Duodenal mucosa (tissue), 2 donors: Measurements from ENCODE around the gene MAML3.

Experiments
- H3K27ac ChIP-seq: one replicate; pipeline ENCODE4 v1.7.0; 2013; ENCODE audit warnings: low read depth, low read length
- H3K27me3 ChIP-seq, 2 donors: one replicate each; pipeline ENCODE4 v1.7.0; 2013; ENCODE audit warnings: low read length in 2 of 2, control low read depth in 1 of 2; ENCODE audit not compliant: insufficient read depth in 2 of 2, control insufficient read depth in 1 of 2
- H3K36me3 ChIP-seq, 2 donors: one replicate each; pipeline ENCODE4 v1.7.0; 2013; ENCODE audit warnings: low read length in 2 of 2, control low read depth in 1 of 2; ENCODE audit not compliant: insufficient read depth in 2 of 2, control insufficient read depth in 1 of 2
- H3K4me1 ChIP-seq, 2 donors: one replicate each; pipeline ENCODE4 v1.7.0; 2013; ENCODE audit warnings: low read length in 2 of 2, control low read depth in 1 of 2; ENCODE audit not compliant: insufficient read depth in 2 of 2, control insufficient read depth in 1 of 2
- H3K4me3 ChIP-seq, 2 donors: one replicate each; pipeline ENCODE4 v1.7.0; 2013; ENCODE audit warnings: low read length in 2 of 2, low read depth in 1 of 2
- H3K9ac ChIP-seq, 2 donors: one replicate each; pipeline ENCODE4 v1.7.0; 2013; ENCODE audit warnings: low read length in 2 of 2, low read depth in 1 of 2
- H3K9me3 ChIP-seq, 2 donors: one replicate each; pipeline ENCODE4 v1.7.0; 2013; ENCODE audit warnings: low read length in 2 of 2, control low read depth in 1 of 2; ENCODE audit not compliant: control insufficient read depth in 1 of 2

MAML3 gene

DNA sequence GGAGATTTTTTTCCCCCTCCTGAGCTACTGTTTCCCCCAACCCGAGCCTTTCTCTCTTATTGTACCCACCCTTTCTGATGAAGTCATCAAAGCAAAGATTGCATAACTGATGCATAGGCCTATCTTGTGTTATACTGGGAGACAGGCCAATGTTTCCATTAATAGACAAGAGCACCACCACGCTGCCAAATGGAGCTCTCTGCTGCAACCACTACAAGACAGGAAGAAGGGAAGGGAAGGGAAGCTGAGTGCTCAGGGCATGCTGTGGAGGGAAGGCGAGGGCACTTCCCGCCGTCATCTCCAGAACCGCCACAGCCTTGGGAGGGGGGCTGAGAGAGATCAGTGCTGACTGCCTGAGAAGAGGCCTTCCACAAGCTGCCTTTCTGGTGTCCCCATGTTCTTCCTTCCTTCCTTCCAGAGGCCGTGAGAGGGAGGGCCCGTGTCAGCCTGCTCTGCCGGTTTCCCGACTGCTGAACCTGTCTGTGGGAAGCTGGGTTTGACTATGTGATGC lies 413.4 kb downstream of the MAML3 start:
- Histone ChIP-seq H3K36me3 (no peaks in the 10 kb centered on the region), H3K27me3 (no peaks in the 10 kb centered on the region), H3K27ac (no peak overlapping the region), H3K9me3 (no peaks in the 10 kb centered on the region), H3K4me1 (peaks cover 12 to 13% of the 10 kb centered on the region in 2 donors), H3K9ac (no peak overlapping the region), H3K4me3 (no peak overlapping the region)

DNA sequence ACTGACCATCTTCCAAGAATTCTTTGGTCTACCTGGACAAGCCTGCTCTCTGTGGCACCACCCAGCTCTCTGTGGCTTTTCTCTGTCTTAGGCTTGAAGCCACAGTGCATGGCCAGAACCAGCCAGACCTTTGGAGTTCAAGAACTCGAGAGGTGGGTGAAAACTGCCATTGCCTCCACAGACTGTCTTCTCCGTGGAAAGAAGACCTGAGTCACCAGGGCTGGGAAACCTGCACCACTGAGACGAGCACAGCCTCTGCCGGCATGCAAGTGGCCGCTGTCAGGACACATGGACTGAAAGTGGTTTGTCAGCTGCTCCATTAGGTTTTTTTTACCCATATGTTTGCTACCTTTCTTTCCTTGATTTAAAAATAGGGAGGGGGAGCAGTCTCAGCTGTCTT lies 413.9 kb downstream of the MAML3 start:
- Histone ChIP-seq H3K27me3 (no peaks in the 10 kb centered on the region), H3K9me3 (no peaks in the 10 kb centered on the region), H3K4me3 (no peak overlapping the region), H3K9ac (no peak overlapping the region), H3K4me1 (peaks cover 13 to 14% of the 10 kb centered on the region in 2 donors), H3K27ac (peak overlapping the region; percentile 3), H3K36me3 (no peaks in the 10 kb centered on the region)

DNA sequence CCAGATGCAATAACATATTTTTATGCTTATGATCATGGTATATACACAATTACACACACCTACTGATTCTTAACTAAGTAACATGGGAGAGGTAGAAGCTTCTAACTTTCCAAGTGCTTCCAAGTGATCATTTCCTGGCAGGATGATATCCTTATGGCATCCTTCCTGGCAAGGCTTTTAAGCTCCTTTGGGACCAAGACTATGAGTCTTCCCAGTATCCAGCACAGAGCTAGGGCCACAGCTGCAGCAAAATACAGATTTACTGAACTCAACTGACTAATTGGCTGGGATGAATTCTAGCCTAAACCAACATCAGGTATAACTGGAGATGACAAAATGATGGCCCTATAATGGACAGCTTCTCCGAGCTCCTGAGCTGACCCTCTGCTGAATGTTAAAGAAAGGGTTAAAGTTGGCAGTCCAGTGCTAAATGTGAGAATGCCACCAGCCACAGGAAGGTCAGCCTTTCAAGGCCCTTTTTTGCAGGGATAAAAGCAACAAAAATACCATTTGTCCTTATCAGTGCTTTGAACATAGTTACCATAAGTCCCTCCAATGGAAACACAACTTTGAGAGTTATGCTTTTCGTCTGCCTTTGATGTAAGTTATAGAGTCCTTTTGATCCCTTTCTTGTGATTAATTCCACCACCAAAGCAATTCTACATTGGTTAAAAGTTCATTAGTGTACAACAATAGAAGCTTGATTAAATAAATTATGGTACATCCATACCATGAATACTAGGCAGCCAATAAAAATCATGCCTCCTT lies 415.0 kb downstream of the MAML3 start:
- no peaks in the 10 kb centered on the region for H3K36me3 ChIP-seq
- H3K4me1 ChIP-seq, result peaks cover 22 to 23% of the 10 kb centered on the region in 2 donors
- no peak overlapping the region for H3K9ac ChIP-seq
- H3K27ac ChIP-seq, result no peak overlapping the region
- H3K4me3 ChIP-seq, result no peak overlapping the region
- no peaks in the 10 kb centered on the region for H3K27me3 ChIP-seq
- no peaks in the 10 kb centered on the region for H3K9me3 ChIP-seq

DNA sequence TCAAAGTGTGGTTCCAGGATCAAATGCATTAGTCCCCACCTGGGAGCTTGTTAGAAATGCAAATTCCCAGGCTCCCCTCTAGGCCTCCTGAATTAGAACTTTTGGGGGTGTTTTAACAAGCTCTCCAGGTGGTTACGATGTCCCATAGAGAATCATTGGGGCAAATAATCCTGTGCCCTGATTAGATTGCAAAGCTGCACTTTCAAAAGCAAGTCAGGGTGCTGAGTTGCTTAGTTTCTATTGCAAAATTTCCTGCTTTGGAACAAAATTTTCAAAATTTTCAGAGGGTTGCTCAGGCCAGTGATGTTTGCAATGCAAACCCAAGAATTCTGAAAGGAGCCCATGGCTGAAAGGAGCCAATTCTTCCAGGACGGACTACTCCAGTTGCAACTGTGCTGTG lies 417.3 kb downstream of the MAML3 start:
- Histone ChIP-seq H3K4me1 (peaks cover 22 to 24% of the 10 kb centered on the region in 2 donors), H3K27ac (no peak overlapping the region), H3K9me3 (no peaks in the 10 kb centered on the region), H3K4me3 (no peak overlapping the region), H3K36me3 (no peaks in the 10 kb centered on the region), H3K9ac (no peak overlapping the region), H3K27me3 (no peaks in the 10 kb centered on the region)

DNA sequence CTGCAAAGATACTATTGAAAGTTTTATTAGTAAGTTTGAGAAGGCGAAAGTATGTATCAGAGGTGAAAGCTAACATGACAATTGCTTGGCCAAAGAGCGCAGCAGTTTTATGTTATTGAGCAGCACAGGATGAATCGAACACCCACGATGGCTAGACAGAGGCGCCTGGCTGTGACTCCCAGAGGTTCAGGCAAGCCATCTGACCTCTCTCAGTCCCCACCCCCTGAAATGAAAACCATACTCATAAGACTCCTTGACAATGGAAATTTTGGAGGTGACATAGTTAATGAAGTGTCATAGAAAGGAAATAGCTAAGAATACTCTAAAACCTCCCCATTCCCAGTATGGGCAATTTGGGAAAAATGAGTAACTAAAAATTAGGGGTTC lies 417.7 kb downstream of the MAML3 start:
- Histone ChIP-seq H3K27me3 (no peaks in the 10 kb centered on the region), H3K36me3 (no peaks in the 10 kb centered on the region), H3K9me3 (no peaks in the 10 kb centered on the region), H3K9ac (no peak overlapping the region), H3K4me1 (peaks cover 22 to 23% of the 10 kb centered on the region in 2 donors), H3K4me3 (no peak overlapping the region), H3K27ac (no peak overlapping the region)

DNA sequence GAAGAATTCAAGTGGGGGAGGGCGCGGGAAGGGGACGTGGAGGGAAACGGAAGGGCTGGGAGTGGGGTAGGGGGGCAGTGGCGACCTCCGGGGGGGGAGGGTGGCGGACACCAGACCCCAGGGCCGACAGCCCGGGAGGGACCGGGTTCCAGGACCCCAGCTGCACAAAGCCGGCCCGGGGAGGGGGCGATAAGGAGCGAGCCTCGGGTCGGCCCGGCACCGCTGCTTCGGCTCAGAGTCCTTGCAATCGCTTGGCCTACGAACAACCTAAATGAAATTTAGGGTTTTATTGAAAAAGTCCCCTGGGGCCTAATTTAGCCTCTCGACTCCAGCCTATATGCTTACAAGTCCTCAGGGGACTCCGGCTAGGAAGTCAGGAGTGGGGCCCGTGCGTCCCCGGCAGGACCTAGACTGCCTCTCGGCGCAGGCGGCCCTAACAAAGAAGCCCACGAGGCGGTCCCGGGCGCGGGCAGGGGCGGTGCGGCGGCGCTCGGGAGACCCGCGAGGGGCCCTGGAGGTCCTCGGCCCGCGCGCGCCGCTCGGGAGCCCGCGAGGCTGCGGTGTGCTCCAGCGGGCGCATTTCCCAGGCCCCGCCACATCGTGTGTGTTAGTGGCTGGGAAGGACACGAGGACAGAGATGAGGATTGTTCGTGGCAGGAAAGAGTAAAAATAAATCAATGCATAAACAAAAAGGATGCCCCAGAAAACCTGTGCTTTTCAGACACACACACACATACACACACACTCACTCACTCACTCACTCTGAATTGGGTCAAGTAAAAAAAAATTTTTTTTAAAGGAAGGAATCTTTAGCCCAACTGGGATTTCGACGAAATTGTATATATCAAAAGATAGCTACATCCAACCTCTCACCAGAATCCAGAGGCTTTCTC lies 418.4 kb downstream of the MAML3 start:
- Histone ChIP-seq H3K9me3 (no peaks in the 10 kb centered on the region), H3K4me3 (peak overlapping the region; percentile 67 to 72), H3K4me1 (peaks cover 16 to 18% of the 10 kb centered on the region in 2 donors), H3K9ac (no peak overlapping the region), H3K36me3 (peaks cover 0 to under 1% of the 10 kb centered on the region in 2 donors), H3K27ac (no peak overlapping the region), H3K27me3 (no peaks in the 10 kb centered on the region)

DNA sequence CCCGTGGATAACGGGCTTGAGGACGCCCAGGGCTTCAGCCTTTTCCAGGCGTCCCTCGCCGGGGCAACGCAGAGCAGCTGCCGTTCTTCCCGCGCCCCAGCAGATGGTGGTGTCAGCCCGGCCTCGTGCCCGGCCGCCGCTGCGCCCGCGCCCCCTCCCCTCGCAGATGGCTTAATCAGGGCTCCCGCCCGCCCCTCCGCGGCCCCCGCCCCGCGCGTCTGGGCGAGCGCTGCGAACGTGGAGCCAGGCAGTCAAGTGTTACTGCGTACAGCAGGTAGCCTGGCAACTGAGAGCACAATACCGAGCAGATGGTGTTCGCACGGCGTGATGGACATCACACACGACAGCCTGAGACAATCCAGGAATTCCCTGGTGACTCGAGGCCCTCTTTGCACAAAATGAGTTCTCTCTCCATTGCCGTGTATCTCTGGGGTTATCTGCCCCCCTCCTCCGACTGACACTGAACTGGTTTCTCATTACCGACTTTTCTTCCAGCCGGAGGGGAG lies 419.1 kb downstream of the MAML3 start:
- Histone ChIP-seq H3K4me3 (peak overlapping the region; percentile 67 to 72), H3K36me3 (peaks cover 0 to 8% of the 10 kb centered on the region in 2 donors), H3K9me3 (no peaks in the 10 kb centered on the region), H3K9ac (peak overlapping the region; percentile 38 to 51), H3K4me1 (peaks cover 11% of the 10 kb centered on the region in 2 donors), H3K27me3 (no peaks in the 10 kb centered on the region), H3K27ac (no peak overlapping the region)

DNA sequence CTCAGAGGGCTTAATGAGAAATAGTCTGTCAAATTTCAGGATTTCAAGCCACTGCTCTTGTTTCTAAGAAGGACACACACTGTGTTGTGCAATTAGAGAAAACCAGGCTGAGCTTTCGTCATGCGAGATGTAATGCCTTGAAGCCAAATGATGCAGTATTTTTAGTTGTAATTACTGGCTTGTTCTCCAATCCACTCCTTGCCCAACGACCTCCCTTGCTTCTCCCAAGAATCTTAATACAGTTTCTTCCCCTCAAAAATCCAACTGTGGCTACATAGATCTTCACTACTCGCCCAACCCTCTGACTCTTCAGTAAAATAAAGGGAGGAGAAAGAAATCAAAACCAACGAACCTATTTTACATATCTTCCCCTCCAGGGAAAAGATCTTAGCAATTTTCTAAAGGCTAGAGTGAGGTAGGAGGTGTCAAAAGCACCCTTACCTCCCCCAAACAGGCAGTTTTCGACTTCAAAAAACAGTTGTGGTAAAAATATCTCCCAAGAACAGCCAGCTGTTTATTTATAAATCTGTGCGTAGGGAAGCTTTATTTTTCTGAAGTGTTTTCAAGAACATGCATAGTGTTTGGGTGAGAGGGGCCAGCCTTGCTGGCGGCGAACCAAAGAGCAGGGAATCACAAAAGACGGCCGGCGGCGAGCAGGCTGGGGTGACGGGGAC lies 419.6 kb downstream of the MAML3 start:
- peaks cover 0 to 8% of the 10 kb centered on the region in 2 donors for H3K36me3 ChIP-seq
- no peaks in the 10 kb centered on the region for H3K9me3 ChIP-seq
- H3K9ac ChIP-seq, result peak overlapping the region; percentile 38 to 47
- no peaks in the 10 kb centered on the region for H3K27me3 ChIP-seq
- H3K4me1 ChIP-seq, result peaks cover 10 to 11% of the 10 kb centered on the region in 2 donors
- peak overlapping the region; percentile 67 to 72 for H3K4me3 ChIP-seq
- H3K27ac ChIP-seq, result no peak overlapping the region

DNA sequence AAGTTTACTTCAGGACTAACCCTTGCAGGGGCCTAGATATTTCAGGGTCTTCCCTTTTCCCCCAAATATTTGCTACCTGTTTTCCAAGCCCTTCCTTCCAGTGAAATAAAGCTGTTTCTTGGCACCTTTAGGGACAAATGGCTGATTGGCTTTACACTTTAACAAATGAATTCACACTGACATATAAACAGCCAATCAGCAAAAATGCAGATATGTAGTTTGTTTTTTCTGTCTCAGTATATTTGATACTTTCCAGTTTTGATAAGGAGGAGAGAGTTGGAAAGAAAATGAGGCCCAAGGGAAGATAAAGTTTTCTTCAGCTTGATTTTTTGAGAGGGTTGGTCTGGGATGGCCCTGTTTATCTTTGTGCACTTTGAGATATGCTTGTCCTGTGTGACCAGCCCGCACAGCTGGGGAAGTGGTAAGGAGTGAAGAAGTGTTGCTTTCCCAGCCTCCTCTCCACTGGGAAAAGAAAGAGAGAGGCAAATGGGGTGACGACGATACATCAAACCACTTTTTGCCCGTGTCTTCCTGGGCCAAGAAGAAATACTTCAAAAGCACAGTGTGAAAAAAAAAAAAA lies 420.9 kb downstream of the MAML3 start:
- peaks cover 0 to 12% of the 10 kb centered on the region in 2 donors for H3K36me3 ChIP-seq
- H3K9ac ChIP-seq, result no peak overlapping the region
- H3K9me3 ChIP-seq, result no peaks in the 10 kb centered on the region
- H3K4me3 ChIP-seq, result no peak overlapping the region
- peaks cover 10 to 18% of the 10 kb centered on the region in 2 donors for H3K4me1 ChIP-seq
- no peaks in the 10 kb centered on the region for H3K27me3 ChIP-seq
- no peak overlapping the region for H3K27ac ChIP-seq
